ENCODE measurements around the gene VWF. TPM values are rescaled to one million over a fixed set of nuclear protein-coding genes. Genes with fewer than 3 reads are reported as not detected.
A peak's percentile ranks its signal among the peaks of the same experiment; 100 is the strongest.

Gene VWF
- total RNA-seq, 1 donor from 2014 or later, result not detected

GRCh38 chr12:6076776-6077691, 47.4 kb downstream of the VWF start:
- Mint-ChIP-seq H3K27me3 (ENCODE audit: insufficient read depth) (peaks cover 21% of the 10 kb centered on the region), H3K36me3 (ENCODE audit: low read depth) (no peaks in the 10 kb centered on the region), H3K4me3 (no peak overlapping the region), H3K9me3 (no peaks in the 10 kb centered on the region), H3K4me1 (ENCODE audit: low read depth) (peaks cover 25% of the 10 kb centered on the region), H3K27ac (no peak overlapping the region)
- intact Hi-C loops (cut with micrococcal nuclease), result no loop called here
- no peak for DNase-seq (ENCODE audit: low spot score)

- Mint-ChIP-seq H3K36me3 (ENCODE audit: low read depth) (no peaks in the 10 kb centered on the region), H3K9me3 (no peaks in the 10 kb centered on the region), H3K27me3 (ENCODE audit: insufficient read depth) (peaks cover 24% of the 10 kb centered on the region), H3K4me3 (no peak overlapping the region), H3K4me1 (ENCODE audit: low read depth) (peaks cover 25% of the 10 kb centered on the region), H3K27ac (no peak overlapping the region)
- intact Hi-C loops (cut with micrococcal nuclease), result no loop called here
- DNase-seq (ENCODE audit: low spot score), result no peak
These were observed 48.1 kb downstream of the VWF start for GRCh38 chr12:6076346-6076745.

- peak overlapping the region; percentile 79 for H3K4me3 Mint-ChIP-seq
- peak; percentile 16 for DNase-seq (ENCODE audit: low spot score)
- no peaks in the 10 kb centered on the region for H3K9me3 Mint-ChIP-seq
- peak overlapping the region; percentile 49 for H3K27ac Mint-ChIP-seq
- H3K27me3 Mint-ChIP-seq (ENCODE audit: insufficient read depth), result peaks cover 26% of the 10 kb centered on the region
- intact Hi-C loops (cut with micrococcal nuclease), result no loop called here
- no peaks in the 10 kb centered on the region for H3K36me3 Mint-ChIP-seq (ENCODE audit: low read depth)
- peaks cover 31% of the 10 kb centered on the region for H3K4me1 Mint-ChIP-seq (ENCODE audit: low read depth)
These were observed 49.4 kb downstream of the VWF start for GRCh38 chr12:6074979-6075585.

- H3K27me3 Mint-ChIP-seq (ENCODE audit: insufficient read depth), result peaks cover 23% of the 10 kb centered on the region
- H3K4me3 Mint-ChIP-seq, result peak overlapping the region; percentile 79
- intact Hi-C loops (cut with micrococcal nuclease), result no loop called here
- peak overlapping the region; percentile 49 for H3K27ac Mint-ChIP-seq
- H3K9me3 Mint-ChIP-seq, result no peaks in the 10 kb centered on the region
- no peaks in the 10 kb centered on the region for H3K36me3 Mint-ChIP-seq (ENCODE audit: low read depth)
- H3K4me1 Mint-ChIP-seq (ENCODE audit: low read depth), result peaks cover 38% of the 10 kb centered on the region
- DNase-seq (ENCODE audit: low spot score), result no peak
These were observed 50.0 kb downstream of the VWF start for GRCh38 chr12:6074427-6074826.

- DNase-seq (ENCODE audit: low spot score), result no peak
- H3K9me3 Mint-ChIP-seq, result no peaks in the 10 kb centered on the region
- H3K36me3 Mint-ChIP-seq (ENCODE audit: low read depth), result no peaks in the 10 kb centered on the region
- H3K4me3 Mint-ChIP-seq, result no peak overlapping the region
- peaks cover 42% of the 10 kb centered on the region for H3K4me1 Mint-ChIP-seq (ENCODE audit: low read depth)
- peaks cover 25% of the 10 kb centered on the region for H3K27me3 Mint-ChIP-seq (ENCODE audit: insufficient read depth)
- no peak overlapping the region for H3K27ac Mint-ChIP-seq
- intact Hi-C loops (cut with micrococcal nuclease), result no loop called here
These were observed 51.0 kb downstream of the VWF start for GRCh38 chr12:6073426-6073825.

- Mint-ChIP-seq H3K9me3 (no peaks in the 10 kb centered on the region), H3K27me3 (ENCODE audit: insufficient read depth) (peaks cover 25% of the 10 kb centered on the region), H3K27ac (no peak overlapping the region), H3K4me1 (ENCODE audit: low read depth) (peaks cover 42% of the 10 kb centered on the region), H3K4me3 (no peak overlapping the region), H3K36me3 (ENCODE audit: low read depth) (no peaks in the 10 kb centered on the region)
- no peak for DNase-seq (ENCODE audit: low spot score)
- intact Hi-C loops (cut with micrococcal nuclease), result no loop called here
These were observed 52.1 kb downstream of the VWF start for GRCh38 chr12:6072302-6072752.

- Mint-ChIP-seq H3K27me3 (ENCODE audit: insufficient read depth) (peaks cover 25% of the 10 kb centered on the region), H3K27ac (no peak overlapping the region)
These were observed 52.9 kb downstream of the VWF start for GRCh38 chr12:6071589-6071988.

GRCh38 chr12:6070472-6071257, 53.8 kb downstream of the VWF start:
- no peaks in the 10 kb centered on the region for H3K36me3 Mint-ChIP-seq (ENCODE audit: low read depth)
- no peak overlapping the region for H3K27ac Mint-ChIP-seq
- intact Hi-C loops (cut with micrococcal nuclease), result no loop called here
- H3K4me3 Mint-ChIP-seq, result no peak overlapping the region
- H3K27me3 Mint-ChIP-seq (ENCODE audit: insufficient read depth), result peaks cover 23% of the 10 kb centered on the region
- H3K9me3 Mint-ChIP-seq, result no peaks in the 10 kb centered on the region
- no peak for DNase-seq (ENCODE audit: low spot score)
- peaks cover 39% of the 10 kb centered on the region for H3K4me1 Mint-ChIP-seq (ENCODE audit: low read depth)

More at GRCh38 chr12:6071589-6071988, 52.9 kb downstream of the VWF start:
- no peaks in the 10 kb centered on the region for H3K9me3 Mint-ChIP-seq
- no peak overlapping the region for H3K4me3 Mint-ChIP-seq
- H3K4me1 Mint-ChIP-seq (ENCODE audit: low read depth), result peaks cover 42% of the 10 kb centered on the region
- H3K36me3 Mint-ChIP-seq (ENCODE audit: low read depth), result no peaks in the 10 kb centered on the region
- intact Hi-C loops (cut with micrococcal nuclease), result no loop called here
- no peak for DNase-seq (ENCODE audit: low spot score)

- H3K27ac Mint-ChIP-seq, result peak overlapping the region; percentile 83
- no peak for DNase-seq (ENCODE audit: low spot score)
- H3K4me3 Mint-ChIP-seq, result no peak overlapping the region
- H3K27me3 Mint-ChIP-seq (ENCODE audit: insufficient read depth), result peaks cover 20% of the 10 kb centered on the region
- peaks cover 28% of the 10 kb centered on the region for H3K4me1 Mint-ChIP-seq (ENCODE audit: low read depth)
- intact Hi-C loops (cut with micrococcal nuclease), result loop anchor here (1.0 to 2.0 kb wide), 2 partner anchors 71 to 98 kb away; no protein-coding TSS in a partner anchor
- H3K9me3 Mint-ChIP-seq, result no peaks in the 10 kb centered on the region
- no peaks in the 10 kb centered on the region for H3K36me3 Mint-ChIP-seq (ENCODE audit: low read depth)
These were observed 54.9 kb downstream of the VWF start for GRCh38 chr12:6069437-6070093.

GRCh38 chr12:6068227-6068626, 56.2 kb downstream of the VWF start:
- Mint-ChIP-seq H3K27me3 (ENCODE audit: insufficient read depth) (peaks cover 12% of the 10 kb centered on the region), H3K4me3 (no peak overlapping the region), H3K36me3 (ENCODE audit: low read depth) (no peaks in the 10 kb centered on the region), H3K27ac (no peak overlapping the region), H3K9me3 (no peaks in the 10 kb centered on the region), H3K4me1 (ENCODE audit: low read depth) (peaks cover 21% of the 10 kb centered on the region)
- intact Hi-C loops (cut with micrococcal nuclease), result loop anchor here (2.0 kb wide), 1 partner anchor 73 kb away; no protein-coding TSS in a partner anchor
- DNase-seq (ENCODE audit: low spot score), result no peak

GRCh38 chr12:6067152-6067916, 57.1 kb downstream of the VWF start:
- Mint-ChIP-seq H3K27me3 (ENCODE audit: insufficient read depth) (peaks cover 9% of the 10 kb centered on the region), H3K4me1 (ENCODE audit: low read depth) (peaks cover 21% of the 10 kb centered on the region), H3K27ac (no peak overlapping the region), H3K9me3 (no peaks in the 10 kb centered on the region), H3K36me3 (ENCODE audit: low read depth) (no peaks in the 10 kb centered on the region), H3K4me3 (no peak overlapping the region)
- intact Hi-C loops (cut with micrococcal nuclease), result no loop called here
- no peak for DNase-seq (ENCODE audit: low spot score)

- Mint-ChIP-seq H3K9me3 (no peaks in the 10 kb centered on the region), H3K27ac (no peak overlapping the region), H3K36me3 (ENCODE audit: low read depth) (no peaks in the 10 kb centered on the region), H3K4me1 (ENCODE audit: low read depth) (peaks cover 21% of the 10 kb centered on the region), H3K27me3 (ENCODE audit: insufficient read depth) (peaks cover 4% of the 10 kb centered on the region), H3K4me3 (no peak overlapping the region)
- DNase-seq (ENCODE audit: low spot score), result no peak
- intact Hi-C loops (cut with micrococcal nuclease), result no loop called here
These were observed 57.8 kb downstream of the VWF start for GRCh38 chr12:6066651-6067050.

Measured in activated T-helper 1 cell treated with anti-CD3 and anti-CD28 coated beads, Interleukin-12 subunit alpha, Interleukin-12 subunit beta, Interleukin-2, Interleukin-4 antibody, amounts not matched to agents 30 ng/mL and 10 ng/mL and 1 ng/mL, durations not matched to agents 14 hours and 24 hours and 36 hours (primary cell).